Measurements from ENCODE around the gene OR8D2. TPM values are rescaled to one million over a fixed set of nuclear protein-coding genes. Genes with fewer than 3 reads are reported as not detected.

The OR8D2 gene
- total RNA-seq, 1 donor from 2014 or later = not detected

Other genes with a start within 250 kb of the OR8D2 start
- 89.8 TPM for gene VWA5A, start 204.7 kb downstream of the OR8D2 start, total RNA-seq
- 0.52 TPM for gene OR10D3, start 136.9 kb downstream of the OR8D2 start, total RNA-seq
- under 0.01 TPM for gene OR8G1, start 79.1 kb downstream of the OR8D2 start, total RNA-seq
- 0.52 TPM for gene OR8G5, start 63.8 kb downstream of the OR8D2 start, total RNA-seq
- under 0.01 TPM for gene OR8D1, start 6.2 kb downstream of the OR8D2 start, total RNA-seq
- gene OR8B2, start 64.3 kb upstream of the OR8D2 start, total RNA-seq = not detected
- not detected for gene OR8B3, start 78.8 kb upstream of the OR8D2 start, total RNA-seq
- gene OR8B4, start 104.7 kb upstream of the OR8D2 start, total RNA-seq = not detected
- gene OR8B8, start 125.5 kb upstream of the OR8D2 start, total RNA-seq = not detected
- gene OR8B12, start 223.5 kb upstream of the OR8D2 start, total RNA-seq = not detected
- not detected for gene OR8A1, start 249.8 kb upstream of the OR8D2 start, total RNA-seq

Measured in skeletal muscle tissue (tissue), 1 donor.